HG02642 (cell line): ENCODE results near the gene TBC1D2B.

Experiments used
- ATAC-seq: cut with Tn5 transposase; IDR thresholded peaks from one replicate; pipeline ENCODE4 v1.9.1; 2021; ENCODE audit warnings: mild to moderate bottlenecking; ENCODE audit not compliant: unreplicated experiment, poor library complexity

TBC1D2B gene

GRCh38 chr15:78057803-78058202 is 19.7 kb downstream of the TBC1D2B start:
- no peak for ATAC-seq

GRCh38 chr15:78056714-78057269 is 20.7 kb downstream of the TBC1D2B start:
- ATAC-seq, result no peak

DNA sequence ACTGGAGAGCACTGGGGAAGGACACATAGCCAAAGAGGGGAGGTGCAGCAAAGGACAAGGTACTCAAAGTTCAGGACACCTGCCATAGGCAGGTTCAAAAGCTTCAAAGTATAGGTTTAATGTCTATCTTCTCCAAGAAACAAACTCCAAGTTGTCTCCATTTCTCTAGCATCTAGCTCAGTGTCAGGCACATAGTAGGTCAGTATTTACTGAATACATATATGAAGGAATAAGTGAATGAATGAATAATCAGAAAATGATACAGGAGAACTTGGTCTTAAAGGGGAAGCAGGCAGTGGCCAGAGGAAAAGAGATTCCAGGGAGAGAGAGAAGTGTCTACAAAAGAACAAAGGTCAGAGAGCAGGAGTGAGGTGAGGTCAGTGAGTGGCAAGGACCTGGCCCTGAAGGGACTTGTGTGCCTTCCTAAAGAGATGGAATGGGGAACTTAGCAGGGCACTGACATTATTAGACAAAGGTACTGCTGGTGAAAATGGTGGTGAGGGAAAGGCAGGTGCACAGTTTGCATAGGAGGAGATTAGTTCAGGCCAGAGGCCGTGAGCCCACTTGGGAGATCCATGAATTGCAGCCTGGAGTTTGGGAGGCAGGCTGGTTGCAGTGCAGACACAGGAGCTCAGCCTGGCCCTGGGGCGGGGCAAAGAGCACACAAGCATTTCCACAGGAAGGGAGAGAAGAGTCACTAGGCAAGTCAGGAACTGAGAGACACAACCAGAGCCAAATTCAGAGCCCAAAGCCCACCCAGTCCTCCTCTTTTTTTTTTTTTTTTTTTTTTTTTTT is 21.4 kb downstream of the TBC1D2B start:
- ATAC-seq, result no peak

DNA sequence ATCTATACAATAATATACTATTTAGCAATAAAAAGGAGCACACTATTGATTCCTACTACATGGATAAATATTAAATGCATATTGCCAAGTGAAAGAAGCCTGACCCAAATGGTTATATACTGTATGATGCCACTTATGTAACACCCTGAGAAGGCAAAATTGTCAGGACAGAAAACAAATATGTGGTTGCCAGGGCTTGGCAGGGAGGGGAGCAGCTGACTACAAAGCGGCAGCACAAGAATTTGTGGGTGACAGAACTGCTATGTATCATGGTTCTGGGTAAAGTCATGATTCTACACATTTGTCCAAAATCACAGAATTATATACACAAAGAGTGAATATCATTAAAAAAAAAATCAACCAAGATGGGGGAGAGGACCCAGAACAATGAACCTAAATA is 22.5 kb downstream of the TBC1D2B start:
- ATAC-seq, result no peak

DNA sequence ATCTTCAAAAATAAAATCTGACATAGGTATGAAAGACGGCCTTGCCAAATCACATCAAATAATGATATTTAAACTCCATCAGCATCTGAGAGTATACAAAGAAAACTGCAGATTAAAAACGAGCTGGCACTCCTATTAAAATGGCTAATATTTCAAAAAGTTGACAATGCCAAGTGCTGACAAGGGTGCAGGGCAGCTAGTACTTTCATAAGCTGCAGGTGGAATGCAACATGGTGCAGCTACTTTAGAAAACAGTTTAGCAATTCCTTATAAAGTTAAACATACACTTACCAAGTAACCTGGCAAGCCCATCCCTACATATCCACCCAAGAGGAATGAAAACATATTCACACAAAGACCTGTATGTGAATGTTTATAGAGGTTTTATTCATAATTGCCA is 23.0 kb downstream of the TBC1D2B start:
- no peak for ATAC-seq

DNA sequence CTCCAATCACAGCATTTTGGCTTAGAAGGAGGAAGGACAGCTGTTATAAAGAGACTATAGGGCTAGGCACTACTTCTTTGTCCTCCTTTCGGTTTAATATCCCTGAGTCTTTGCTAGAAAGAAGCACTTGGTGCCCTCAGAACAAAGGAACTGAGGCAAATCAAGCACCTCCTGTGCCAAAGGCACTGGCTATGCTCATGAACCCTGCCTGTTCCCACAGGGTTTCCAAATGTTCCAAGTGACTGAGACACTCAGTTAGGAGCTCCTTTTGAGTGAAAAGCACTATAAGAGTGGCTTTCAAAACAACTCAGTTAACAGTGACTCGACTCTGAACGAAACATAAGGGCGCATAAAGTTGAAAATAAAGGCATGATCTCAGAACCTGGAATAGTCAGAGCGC is 25.0 kb downstream of the TBC1D2B start:
- no peak for ATAC-seq

DNA sequence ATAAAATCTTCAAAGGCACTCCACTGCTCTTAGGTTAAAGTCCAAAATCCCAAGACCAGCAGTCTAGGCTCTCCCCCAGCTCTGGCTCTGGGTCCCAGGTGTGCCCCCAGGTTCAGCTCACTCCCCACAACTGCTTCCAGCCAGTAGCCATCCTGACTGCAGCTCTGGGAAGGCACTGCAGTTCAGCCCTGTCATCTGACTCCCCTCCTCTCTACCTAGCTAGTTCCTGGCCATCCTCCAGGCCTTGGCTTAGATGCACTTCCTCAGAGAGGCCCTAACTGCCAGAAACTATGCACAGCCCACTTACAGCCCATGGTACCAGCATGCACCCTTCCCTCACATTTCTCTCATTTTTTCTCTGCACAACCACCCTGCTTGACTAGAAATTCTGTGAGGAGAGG is 25.5 kb downstream of the TBC1D2B start:
- no peak for ATAC-seq

DNA sequence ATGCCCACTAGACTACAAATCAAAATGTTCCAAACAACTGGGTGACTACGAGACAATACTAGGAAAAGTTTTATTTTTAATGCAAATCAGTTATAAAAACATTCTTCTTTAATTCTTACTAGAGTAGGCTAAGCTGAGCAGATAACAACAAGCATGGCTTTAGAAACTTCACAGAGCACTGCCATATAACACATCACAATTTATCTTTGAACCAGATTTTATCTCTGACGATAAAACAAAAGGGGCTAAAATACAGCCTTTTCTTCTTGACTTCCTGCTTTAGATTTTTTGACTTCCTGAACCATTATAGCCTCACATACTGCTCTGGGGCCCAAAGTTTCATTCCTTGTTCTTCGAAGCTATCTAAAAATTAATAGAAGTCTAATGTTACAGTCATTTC is 25.9 kb downstream of the TBC1D2B start:
- no peak for ATAC-seq

GRCh38 chr15:78050826-78051225 is 26.7 kb downstream of the TBC1D2B start:
- ATAC-seq, result no peak

GRCh38 chr15:78050441-78050809 is 27.1 kb downstream of the TBC1D2B start:
- ATAC-seq, result no peak

GRCh38 chr15:78049691-78050440 is 27.6 kb downstream of the TBC1D2B start:
- peak; percentile 75 for ATAC-seq

- no peak for ATAC-seq
Observed at GRCh38 chr15:78048628-78048920, 28.9 kb downstream of the TBC1D2B start.

DNA sequence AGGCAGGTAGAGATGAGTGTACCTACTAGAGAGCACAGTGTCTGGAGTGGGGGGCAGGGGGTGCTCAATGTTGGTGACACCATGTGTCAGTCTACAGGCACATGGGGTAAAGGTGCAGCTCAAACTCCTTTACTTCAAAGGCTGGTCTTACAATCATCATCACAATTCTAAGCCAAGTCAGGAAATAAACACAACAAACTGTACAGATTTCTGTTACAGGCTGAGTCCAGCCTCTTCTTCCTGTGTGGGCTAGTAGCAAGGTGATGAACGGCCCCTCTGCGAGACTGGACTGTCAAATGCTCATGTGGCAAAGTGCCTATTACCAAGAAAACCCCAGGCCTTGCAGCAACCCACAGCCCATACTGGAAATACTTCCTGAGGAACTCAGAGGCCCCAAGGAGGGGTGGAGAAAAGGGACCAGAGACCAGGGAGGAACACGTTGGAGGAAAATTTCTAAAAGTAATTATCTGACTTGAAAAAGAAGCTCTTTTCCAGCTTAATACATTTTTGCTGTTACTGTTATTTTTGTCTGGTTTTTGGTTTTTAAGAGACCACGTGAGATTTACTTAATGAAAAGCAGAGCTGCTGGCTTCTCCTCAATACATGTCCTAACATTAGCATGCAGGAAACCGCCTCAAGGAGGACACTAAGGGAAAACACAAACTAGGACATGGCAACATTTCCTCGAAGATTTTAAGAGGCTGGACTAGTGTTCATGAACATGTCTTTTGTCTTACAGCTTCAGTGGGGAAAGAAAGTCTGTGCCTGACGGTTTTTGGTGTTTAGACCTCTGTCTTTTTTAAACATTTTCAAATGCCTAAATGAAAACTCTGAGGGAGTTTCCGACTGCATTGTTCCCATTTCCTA is 29.5 kb downstream of the TBC1D2B start:
- no peak for ATAC-seq

GRCh38 chr15:78046796-78047341 is 30.6 kb downstream of the TBC1D2B start:
- ATAC-seq, result no peak

DNA sequence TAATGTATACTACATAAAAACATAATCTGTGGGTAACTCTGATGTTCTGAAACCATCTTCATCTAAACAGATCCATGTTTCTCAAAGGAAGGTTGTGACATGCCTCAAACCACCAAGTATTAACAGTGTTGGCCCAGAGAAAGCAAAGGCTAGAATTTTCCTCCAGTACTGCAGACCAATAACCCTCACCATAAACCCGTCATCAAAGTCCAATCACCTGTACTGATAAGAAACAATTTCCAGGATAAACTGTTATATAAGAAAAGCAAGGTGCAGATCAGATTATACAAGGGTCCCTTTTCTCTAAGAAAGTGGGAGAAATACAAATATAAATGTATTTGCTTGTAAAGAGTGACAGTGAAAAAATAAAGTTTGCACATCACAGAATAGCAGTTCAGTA is 32.3 kb downstream of the TBC1D2B start:
- no peak for ATAC-seq

DNA sequence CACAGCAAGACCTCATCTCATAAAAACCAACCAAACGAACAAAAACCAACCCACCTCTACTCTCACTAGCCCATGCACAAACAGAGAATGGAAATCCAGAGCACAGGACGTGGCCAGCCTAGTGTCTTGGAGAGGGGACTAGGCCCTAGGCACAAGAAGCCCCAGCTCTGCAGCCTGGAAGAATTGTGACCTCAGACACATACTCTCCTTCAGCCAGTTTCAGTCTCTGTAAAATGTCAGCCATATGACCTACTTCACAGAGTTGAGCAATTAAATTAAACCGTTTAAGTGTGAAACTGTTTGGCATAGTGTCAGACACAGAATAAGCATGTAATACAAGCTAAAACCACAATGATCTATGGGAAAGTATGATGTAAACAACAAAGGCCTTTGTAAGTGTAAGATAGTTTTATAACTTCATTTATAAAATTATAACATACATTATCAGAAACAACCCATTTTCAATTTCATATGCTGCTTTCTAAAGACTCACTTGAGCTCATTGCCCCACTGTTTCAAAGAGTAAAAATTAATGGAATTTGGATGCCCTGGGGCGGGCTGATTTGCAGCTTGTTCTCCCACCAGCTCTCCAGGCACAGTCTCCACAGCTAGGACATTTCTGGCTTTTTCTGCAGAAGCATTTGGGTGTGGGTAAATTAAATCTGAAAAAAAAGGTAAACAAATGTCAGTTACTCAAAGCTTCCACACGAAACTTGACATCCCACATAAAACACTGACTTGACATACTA is 32.9 kb downstream of the TBC1D2B start:
- no peak for ATAC-seq

DNA sequence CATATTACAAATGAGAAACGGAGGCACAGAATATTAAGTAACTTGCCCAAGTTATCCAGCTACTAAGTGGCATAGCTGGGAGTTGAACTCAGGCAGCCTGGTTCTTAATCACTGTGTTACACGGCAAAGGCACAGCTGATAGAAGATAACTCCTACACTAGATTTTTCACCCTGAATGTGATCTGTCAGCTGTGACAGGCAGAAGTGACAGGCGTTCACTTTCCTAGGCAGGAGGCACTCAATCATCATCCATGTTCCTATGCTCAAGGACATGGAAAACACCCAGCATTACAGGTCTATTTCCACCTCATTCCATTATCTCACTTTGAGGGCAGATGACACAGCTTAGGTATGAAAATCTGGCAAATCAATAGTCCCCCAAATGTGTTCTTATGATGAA is 35.6 kb downstream of the TBC1D2B start:
- no peak for ATAC-seq

- no peak for ATAC-seq
Observed at GRCh38 chr15:78040653-78041244, 36.8 kb downstream of the TBC1D2B start.

GRCh38 chr15:78038585-78039247 is 38.8 kb downstream of the TBC1D2B start:
- no peak for ATAC-seq
